H1 (cell line): ENCODE measurements around the gene CLUH. TPM values are rescaled to one million over a fixed set of nuclear protein-coding genes. Genes with fewer than 3 reads are reported as not detected.

Experiments
- CBX8 ChIP-seq: fragments of 300-800, 300-1000 bp; sonication (generic); IDR thresholded peaks from 2 replicates; pipeline ENCODE4 v1.7.1; 2016; ENCODE audit warnings: low read depth, low read length, borderline replicate concordance
- CEBPB ChIP-seq: IDR thresholded peaks from 2 replicates; pipeline ENCODE4 v1.6.1; 2012; ENCODE audit warnings: low read depth, low read length
- EP300 ChIP-seq, 2 experiments: IDR thresholded peaks; 1 replicate in 1 of 2; 2 replicates in 1 of 2; pipeline ENCODE4 v1.6.1; 2011 to 2012; ENCODE audit warnings: low read depth in 2 of 2, low read length in 2 of 2, mild to moderate bottlenecking in 2 of 2, borderline replicate concordance in 1 of 2, inconsistent platforms in 1 of 2, moderate library complexity in 1 of 2
- FOSL1 ChIP-seq: IDR thresholded peaks from 2 replicates; pipeline ENCODE4 v1.6.1; 2011; ENCODE audit warnings: mild to moderate bottlenecking, low read depth, low read length, moderate library complexity; ENCODE audit not compliant: insufficient read depth
- HDAC6 ChIP-seq: IDR thresholded peaks from one replicate; pipeline ENCODE4 v1.7.1; 2012; ENCODE audit warnings: low read depth, mild to moderate bottlenecking, inconsistent platforms, low read length, moderate library complexity
- KDM5A ChIP-seq: fragments of 200-600 bp; IDR thresholded peaks from 2 replicates; pipeline ENCODE4 v1.7.1; 2012; ENCODE audit warnings: mild to moderate bottlenecking, low read length, inconsistent platforms, mixed read lengths
- RFX5 ChIP-seq: IDR thresholded peaks from 2 replicates; pipeline ENCODE4 v1.6.1; 2011; ENCODE audit warnings: low read depth, low read length, improper control_type of control experiment, borderline replicate concordance
- SIX5 ChIP-seq: IDR thresholded peaks from 2 replicates; pipeline ENCODE4 v1.6.1; 2011; ENCODE audit warnings: mild to moderate bottlenecking, low read depth, low read length
- SP2 ChIP-seq: IDR thresholded peaks from 2 replicates; pipeline ENCODE4 v1.6.1; 2012; ENCODE audit warnings: mild to moderate bottlenecking, low read length, inconsistent platforms
- SUZ12 ChIP-seq: fragments of 200-600 bp; sonication (generic); IDR thresholded peaks from 2 replicates; pipeline ENCODE4 v1.6.1; 2012; ENCODE audit warnings: mild to moderate bottlenecking, inconsistent platforms, low read length, moderate library complexity, mixed read lengths
- TAF1 ChIP-seq: IDR thresholded peaks from 2 replicates; pipeline ENCODE4 v1.6.1; 2011; ENCODE audit warnings: mild to moderate bottlenecking, low read depth, low read length
- ZNF274 ChIP-seq: IDR thresholded peaks from 2 replicates; pipeline ENCODE4 v1.7.0; 2012; ENCODE audit warnings: low read length, borderline replicate concordance; ENCODE audit errors: extremely low read depth
- polyA plus RNA-seq, 7 experiments: library from polyadenylated mRNA; depleted of rRNA in 3 of 7; stranded (reverse) in 5 of 7; unstranded in 2 of 7; fragments of >200 nt in 5 of 7; fragments of 200-250 nt in 2 of 7; gene quantifications; 1 replicate in 5 of 7; 2 replicates in 1 of 7; 4 replicates in 1 of 7; pipeline versions ENCODE4 v1.2.1 to v1.2.3, GENCODE V29; 2011 to 2013; ENCODE audit warnings: missing spikeins in 2 of 7, mixed read lengths in 2 of 7
- total RNA-seq: library from RNA; stranded (reverse); fragmentation: NEBNext Ultra II Directional; extraction: Animal tissue kit (Norgen Biotek cat#: 25700); gene quantifications from 2 replicates; pipeline ENCODE4 v1.2.1, GENCODE V29; 2021
- TF ChIP-seq, protein P1 (sequence below): fragments of 300-600 bp; sonication (generic); IDR thresholded peaks from 2 replicates; pipeline ENCODE4 v1.7.1; 2012; ENCODE audit warnings: low read length, moderate library complexity, mild to moderate bottlenecking, inconsistent platforms; ENCODE audit not compliant: insufficient replicate concordance

CLUH gene
- total and polyA plus RNA-seq, 2 of the 8 experiments (the other 6 are each of a cell fraction or from before 2014, with no cell fraction given) = 33.6 to 98.6 TPM

DNA sequence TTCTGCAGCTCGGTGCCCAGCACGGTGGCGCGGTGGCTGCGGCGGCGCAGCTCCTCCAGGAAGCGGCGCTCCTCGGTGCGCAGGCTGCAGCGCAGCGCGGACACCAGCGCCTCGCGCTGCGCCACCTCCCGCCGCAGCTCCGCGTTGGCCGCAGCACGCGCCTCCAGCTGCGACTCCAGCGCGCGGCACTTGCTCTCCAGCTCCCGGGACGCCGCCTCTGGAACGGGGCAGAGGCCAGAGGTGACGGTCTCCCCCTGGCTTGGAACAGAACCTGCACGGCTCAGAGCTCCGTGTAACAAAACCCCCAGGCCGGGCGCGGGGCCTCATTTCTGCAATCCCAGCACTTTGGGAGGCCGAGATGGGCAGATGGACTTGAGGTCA is 13.2 kb upstream of the CLUH start (continued):
- TF ChIP-seq, protein P1, sequence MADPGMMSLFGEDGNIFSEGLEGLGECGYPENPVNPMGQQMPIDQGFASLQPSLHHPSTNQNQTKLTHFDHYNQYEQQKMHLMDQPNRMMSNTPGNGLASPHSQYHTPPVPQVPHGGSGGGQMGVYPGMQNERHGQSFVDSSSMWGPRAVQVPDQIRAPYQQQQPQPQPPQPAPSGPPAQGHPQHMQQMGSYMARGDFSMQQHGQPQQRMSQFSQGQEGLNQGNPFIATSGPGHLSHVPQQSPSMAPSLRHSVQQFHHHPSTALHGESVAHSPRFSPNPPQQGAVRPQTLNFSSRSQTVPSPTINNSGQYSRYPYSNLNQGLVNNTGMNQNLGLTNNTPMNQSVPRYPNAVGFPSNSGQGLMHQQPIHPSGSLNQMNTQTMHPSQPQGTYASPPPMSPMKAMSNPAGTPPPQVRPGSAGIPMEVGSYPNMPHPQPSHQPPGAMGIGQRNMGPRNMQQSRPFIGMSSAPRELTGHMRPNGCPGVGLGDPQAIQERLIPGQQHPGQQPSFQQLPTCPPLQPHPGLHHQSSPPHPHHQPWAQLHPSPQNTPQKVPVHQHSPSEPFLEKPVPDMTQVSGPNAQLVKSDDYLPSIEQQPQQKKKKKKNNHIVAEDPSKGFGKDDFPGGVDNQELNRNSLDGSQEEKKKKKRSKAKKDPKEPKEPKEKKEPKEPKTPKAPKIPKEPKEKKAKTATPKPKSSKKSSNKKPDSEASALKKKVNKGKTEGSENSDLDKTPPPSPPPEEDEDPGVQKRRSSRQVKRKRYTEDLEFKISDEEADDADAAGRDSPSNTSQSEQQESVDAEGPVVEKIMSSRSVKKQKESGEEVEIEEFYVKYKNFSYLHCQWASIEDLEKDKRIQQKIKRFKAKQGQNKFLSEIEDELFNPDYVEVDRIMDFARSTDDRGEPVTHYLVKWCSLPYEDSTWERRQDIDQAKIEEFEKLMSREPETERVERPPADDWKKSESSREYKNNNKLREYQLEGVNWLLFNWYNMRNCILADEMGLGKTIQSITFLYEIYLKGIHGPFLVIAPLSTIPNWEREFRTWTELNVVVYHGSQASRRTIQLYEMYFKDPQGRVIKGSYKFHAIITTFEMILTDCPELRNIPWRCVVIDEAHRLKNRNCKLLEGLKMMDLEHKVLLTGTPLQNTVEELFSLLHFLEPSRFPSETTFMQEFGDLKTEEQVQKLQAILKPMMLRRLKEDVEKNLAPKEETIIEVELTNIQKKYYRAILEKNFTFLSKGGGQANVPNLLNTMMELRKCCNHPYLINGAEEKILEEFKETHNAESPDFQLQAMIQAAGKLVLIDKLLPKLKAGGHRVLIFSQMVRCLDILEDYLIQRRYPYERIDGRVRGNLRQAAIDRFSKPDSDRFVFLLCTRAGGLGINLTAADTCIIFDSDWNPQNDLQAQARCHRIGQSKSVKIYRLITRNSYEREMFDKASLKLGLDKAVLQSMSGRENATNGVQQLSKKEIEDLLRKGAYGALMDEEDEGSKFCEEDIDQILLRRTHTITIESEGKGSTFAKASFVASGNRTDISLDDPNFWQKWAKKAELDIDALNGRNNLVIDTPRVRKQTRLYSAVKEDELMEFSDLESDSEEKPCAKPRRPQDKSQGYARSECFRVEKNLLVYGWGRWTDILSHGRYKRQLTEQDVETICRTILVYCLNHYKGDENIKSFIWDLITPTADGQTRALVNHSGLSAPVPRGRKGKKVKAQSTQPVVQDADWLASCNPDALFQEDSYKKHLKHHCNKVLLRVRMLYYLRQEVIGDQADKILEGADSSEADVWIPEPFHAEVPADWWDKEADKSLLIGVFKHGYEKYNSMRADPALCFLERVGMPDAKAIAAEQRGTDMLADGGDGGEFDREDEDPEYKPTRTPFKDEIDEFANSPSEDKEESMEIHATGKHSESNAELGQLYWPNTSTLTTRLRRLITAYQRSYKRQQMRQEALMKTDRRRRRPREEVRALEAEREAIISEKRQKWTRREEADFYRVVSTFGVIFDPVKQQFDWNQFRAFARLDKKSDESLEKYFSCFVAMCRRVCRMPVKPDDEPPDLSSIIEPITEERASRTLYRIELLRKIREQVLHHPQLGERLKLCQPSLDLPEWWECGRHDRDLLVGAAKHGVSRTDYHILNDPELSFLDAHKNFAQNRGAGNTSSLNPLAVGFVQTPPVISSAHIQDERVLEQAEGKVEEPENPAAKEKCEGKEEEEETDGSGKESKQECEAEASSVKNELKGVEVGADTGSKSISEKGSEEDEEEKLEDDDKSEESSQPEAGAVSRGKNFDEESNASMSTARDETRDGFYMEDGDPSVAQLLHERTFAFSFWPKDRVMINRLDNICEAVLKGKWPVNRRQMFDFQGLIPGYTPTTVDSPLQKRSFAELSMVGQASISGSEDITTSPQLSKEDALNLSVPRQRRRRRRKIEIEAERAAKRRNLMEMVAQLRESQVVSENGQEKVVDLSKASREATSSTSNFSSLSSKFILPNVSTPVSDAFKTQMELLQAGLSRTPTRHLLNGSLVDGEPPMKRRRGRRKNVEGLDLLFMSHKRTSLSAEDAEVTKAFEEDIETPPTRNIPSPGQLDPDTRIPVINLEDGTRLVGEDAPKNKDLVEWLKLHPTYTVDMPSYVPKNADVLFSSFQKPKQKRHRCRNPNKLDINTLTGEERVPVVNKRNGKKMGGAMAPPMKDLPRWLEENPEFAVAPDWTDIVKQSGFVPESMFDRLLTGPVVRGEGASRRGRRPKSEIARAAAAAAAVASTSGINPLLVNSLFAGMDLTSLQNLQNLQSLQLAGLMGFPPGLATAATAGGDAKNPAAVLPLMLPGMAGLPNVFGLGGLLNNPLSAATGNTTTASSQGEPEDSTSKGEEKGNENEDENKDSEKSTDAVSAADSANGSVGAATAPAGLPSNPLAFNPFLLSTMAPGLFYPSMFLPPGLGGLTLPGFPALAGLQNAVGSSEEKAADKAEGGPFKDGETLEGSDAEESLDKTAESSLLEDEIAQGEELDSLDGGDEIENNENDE = no peak
- no peak for TF ChIP-seq RFX5
- no peak for TF ChIP-seq FOSL1
- TF ChIP-seq SIX5 = no peak
- no peak for TF ChIP-seq HDAC6
- TF ChIP-seq CEBPB = no peak
- no peak for TF ChIP-seq ZNF274
- TF ChIP-seq KDM5A = no peak
- no peak for TF ChIP-seq SUZ12
- TF ChIP-seq EP300 (IDR thresholded peaks at IDR 0.05; ENCODE audit: borderline replicate concordance in 1 of 2, low read depth in 2 of 2, low read length in 2 of 2) = no peak
- TF ChIP-seq SP2 = no peak
- 0 out of 2 replicates have a peak, but pooled peaks have one; percentile 39 for TF ChIP-seq TAF1
- no peak for TF ChIP-seq CBX8
